Lower leg skin (tissue), 4 donors: Measurements from ENCODE around the gene MYO3B. TPM values are rescaled to one million over a fixed set of nuclear protein-coding genes. Genes with fewer than 3 reads are reported as not detected.
"Not testable (repeated sequence)": the region's sequence is repeated elsewhere in the genome, so short reads cannot be mapped to it uniquely, and the experiment has no call there.

Experiments used
- DNase-seq, 2 donors: peaks; one replicate each; pipeline ENCODE4 v3.0.0-alpha.2; 2019; ENCODE audit warnings: low spot score in 2 of 2
- H3K4me3 ChIP-seq: fragments of 200-600 bp; sonication (generic); 2 replicates; pipeline ENCODE4 v1.5.1; 2017; ENCODE audit warnings: mild to moderate bottlenecking, low read depth; ENCODE audit not compliant: poor library complexity, severe bottlenecking
- CTCF ChIP-seq, 3 donors: fragments of 450-650 bp; IDR thresholded peaks; one replicate each; pipeline ENCODE4 v1.5.1; 2016; ENCODE audit warnings: antibody characterized with exemption in 3 of 3, mild to moderate bottlenecking in 3 of 3, moderate library complexity in 2 of 3
- POLR2A ChIP-seq, 2 donors: fragments of 450-650 bp; IDR thresholded peaks; one replicate each; pipeline ENCODE4 v1.6.1; 2016 to 2017; ENCODE audit warnings: antibody characterized with exemption in 2 of 2, mild to moderate bottlenecking in 1 of 2, moderate library complexity in 1 of 2
- WGBS, 2 donors: methylation state at CpG; one replicate each; pipeline ENCODE4 v1.1.5; 2018; 5-methylcytosine and 5-hydroxymethylcytosine counted together
- intact Hi-C: fragments of 100-400 bp; cut with DNase I; formaldehyde crosslinking; loops from one replicate; pipeline ENCODE4 v1.15.0; 2023; ENCODE audit warnings: low total_unique reads
- total RNA-seq, 4 donors: library from RNA; depleted of rRNA; stranded (reverse); fragments of >200 nt; gene quantifications; one replicate each; pipeline ENCODE4 v1.1.0, GENCODE V29; 2016

MYO3B gene
- total RNA-seq, 4 donors from 2014 or later = 0.17 to 0.81 (median 0.66) TPM

DNA sequence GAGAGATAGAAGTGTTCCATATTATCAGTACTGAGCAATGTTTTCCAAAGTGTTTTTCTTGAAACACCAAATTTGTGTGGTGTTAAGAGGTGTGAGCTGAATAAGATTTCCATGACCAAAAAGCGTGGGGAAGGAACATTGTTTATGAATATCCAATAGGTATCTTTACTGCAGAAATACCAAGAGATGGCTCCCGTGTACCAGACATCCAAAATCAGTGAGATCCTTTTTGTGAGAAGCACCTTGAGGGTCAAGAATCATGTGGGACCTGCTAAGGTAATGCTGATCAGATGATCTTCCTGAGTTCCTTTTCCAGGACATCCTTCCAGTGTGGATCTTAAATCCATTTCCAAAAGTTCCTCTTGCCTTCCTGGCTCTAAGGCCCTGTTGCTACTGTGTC, 246.0 kb downstream of the MYO3B start:
- H3K4me3 ChIP-seq = no peak overlapping the region
- no peak for TF ChIP-seq CTCF (IDR thresholded peaks at IDR 0.05)
- no peak for TF ChIP-seq POLR2A (IDR thresholded peaks at IDR 0.05)
- no peak for DNase-seq
- intact Hi-C loops = no loop called here
- WGBS, 2 donors = 97 to 98% methylated on average over 2 of the region's 2 CpGs

DNA sequence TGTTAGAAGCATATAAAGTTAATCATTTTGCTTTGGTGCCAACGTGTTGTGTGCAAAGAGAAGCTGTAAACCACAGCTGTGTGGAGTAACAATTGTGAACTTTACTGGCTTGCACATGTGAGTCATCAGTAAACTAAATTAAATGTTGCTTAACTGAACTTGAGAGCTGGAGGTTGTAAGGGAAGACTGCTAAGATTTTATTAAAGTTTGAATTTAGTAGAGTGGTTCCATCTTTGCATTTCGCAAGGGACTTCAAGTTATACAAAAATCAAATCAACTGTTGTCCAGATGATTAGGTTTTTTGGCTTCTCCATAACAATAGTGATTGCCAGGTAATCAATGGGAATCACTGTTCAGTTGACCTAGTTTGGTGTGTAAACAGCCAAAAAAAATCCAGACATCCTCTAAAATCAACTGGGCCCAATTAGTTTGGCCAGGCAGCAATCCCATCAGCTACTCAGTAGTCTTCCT, 247.4 kb downstream of the MYO3B start:
- 45 to 49% methylated on average over 2 of the region's 2 CpGs for WGBS, 2 donors
- DNase-seq = no peak
- intact Hi-C loops = no loop called here
- no peak overlapping the region for H3K4me3 ChIP-seq
- TF ChIP-seq CTCF (IDR thresholded peaks at IDR 0.05) (no peak), POLR2A (IDR thresholded peaks at IDR 0.05) (no peak)

- TF ChIP-seq CTCF (IDR thresholded peaks at IDR 0.05) (no peak), POLR2A (IDR thresholded peaks at IDR 0.05) (no peak)
- intact Hi-C loops = no loop called here
- no peak for DNase-seq
- no peak overlapping the region for H3K4me3 ChIP-seq
- 98 to 100% methylated on average over 2 of the region's 2 CpGs for WGBS, 2 donors
Measured at GRCh38 chr2:170428868-170429267, 250.9 kb downstream of the MYO3B start.

DNA sequence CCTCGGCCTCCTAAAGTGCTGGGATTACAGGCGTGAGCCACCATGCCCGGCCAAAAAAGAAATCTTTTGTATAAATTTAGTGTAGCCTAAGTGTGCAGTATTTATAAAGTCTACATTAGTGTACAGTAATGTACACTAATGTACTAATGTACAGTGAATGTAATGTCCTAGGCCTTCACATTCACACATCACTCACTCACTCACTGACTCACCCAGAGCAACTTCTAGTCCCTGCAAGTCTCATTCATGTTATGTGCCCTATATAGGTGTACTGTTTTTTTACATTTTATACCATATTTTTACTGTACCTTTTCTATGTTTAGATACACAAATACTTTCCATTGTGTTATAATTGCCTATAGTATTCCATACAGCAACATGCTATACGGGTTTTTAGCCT, 254.9 kb downstream of the MYO3B start:
- DNase-seq = no peak
- WGBS, 2 donors = 96 to 99% methylated on average over 4 of the region's 4 CpGs
- no peak overlapping the region for H3K4me3 ChIP-seq
- TF ChIP-seq POLR2A (IDR thresholded peaks at IDR 0.05) = no peak
- TF ChIP-seq CTCF (IDR thresholded peaks at IDR 0.05) = no peak
- intact Hi-C loops = no loop called here

DNA sequence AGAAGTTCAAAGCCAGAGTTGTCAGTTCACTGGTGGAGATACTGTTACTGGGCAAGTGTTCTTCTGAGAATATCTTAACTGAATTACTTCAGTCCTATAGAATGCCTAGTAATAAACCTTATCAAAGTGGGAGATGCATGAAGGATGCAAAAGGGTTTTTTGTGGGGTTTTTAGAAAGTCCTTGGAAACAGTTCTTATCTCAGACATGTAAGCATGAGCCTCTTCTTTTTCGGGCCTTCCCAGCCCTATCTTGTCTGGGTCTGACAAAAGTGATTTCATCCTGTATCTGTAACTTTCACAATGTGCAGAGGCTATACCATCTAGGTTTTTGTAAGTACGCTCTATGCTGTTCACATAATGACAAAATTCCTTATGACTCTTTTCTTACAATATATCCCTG, 255.5 kb downstream of the MYO3B start:
- WGBS, 2 donors = 90 to 93% methylated on average over 2 of the region's 2 CpGs
- TF ChIP-seq POLR2A (IDR thresholded peaks at IDR 0.05) (no peak), CTCF (IDR thresholded peaks at IDR 0.05) (no peak)
- DNase-seq = no peak
- no peak overlapping the region for H3K4me3 ChIP-seq
- intact Hi-C loops = no loop called here

GRCh38 chr2:170434396-170434795, 256.4 kb downstream of the MYO3B start:
- DNase-seq, H3K4me3 ChIP-seq, intact Hi-C loops: not testable (repeated sequence)
- 84 to 88% methylated on average over 5 of the region's 5 CpGs for WGBS, 2 donors
